B cell (primary cell): ENCODE measurements around the gene USH2A. TPM values are rescaled to one million over a fixed set of nuclear protein-coding genes. Genes with fewer than 3 reads are reported as not detected.

Experiments used
- ATAC-seq: fragments of 200-7000 bp; cut with Tn5 transposase; one replicate; pipeline ENCODE4 v1.10.0; 2021; ENCODE audit warnings: low read depth, mild to moderate bottlenecking, moderate number of reproducible peaks, moderate library complexity
- CTCF ChIA-PET: fragments of 350-600 bp; sonication (Branson Sonifier 250); formaldehyde crosslinking; loops from one replicate; lab custom pipeline; 2021; ENCODE audit warnings: antibody characterized with exemption, inconsistent platforms; lab: Charles Lee
- POLR2A ChIA-PET: fragments of 350-600 bp; sonication (Branson Sonifier 250); formaldehyde crosslinking; loops from one replicate; lab custom pipeline; 2021; ENCODE audit warnings: antibody characterized with exemption; lab: Charles Lee
- DNase-seq: peaks from one replicate; pipeline ENCODE4 v3.0.0; 2013
- H2AFZ ChIP-seq: 2 replicates; pipeline ENCODE4 v1.6.1; 2012; ENCODE audit warnings: mild to moderate bottlenecking, low read depth, low read length; ENCODE audit not compliant: insufficient read depth, poor library complexity, severe bottlenecking
- H3K27ac ChIP-seq, 2 donors: 1 replicate in 1 of 2; 2 replicates in 1 of 2; pipeline ENCODE4 v1.5.1; 2012 to 2013; ENCODE audit warnings: low read length in 2 of 2, mild to moderate bottlenecking in 2 of 2, moderate library complexity in 1 of 2
- H3K27me3 ChIP-seq, 4 experiments: fragments of 200-600 bp in 1 of 4; sonication (generic) in 1 of 4; replicated peaks in 1 of 4; 1 replicate in 2 of 4; 2 replicates in 2 of 4; pipeline versions ENCODE4 v1.6.1 to v1.7.0; 2013 to 2016; ENCODE audit warnings: low read length in 3 of 4, mild to moderate bottlenecking in 2 of 4, mixed read lengths in 1 of 4, moderate library complexity in 1 of 4; ENCODE audit not compliant: insufficient read depth in 4 of 4, control insufficient read depth in 3 of 4; ENCODE audit errors: control extremely low read depth in 1 of 4
- H3K36me3 ChIP-seq, 2 experiments: replicated peaks in 1 of 2; 1 replicate in 1 of 2; 2 replicates in 1 of 2; pipeline versions ENCODE4 v1.6.1 to v1.7.1; 2013; ENCODE audit warnings: low read length in 1 of 2; ENCODE audit not compliant: insufficient read depth in 2 of 2, control insufficient read depth in 1 of 2; ENCODE audit errors: control extremely low read depth in 1 of 2, extremely low read depth in 1 of 2
- H3K4me1 ChIP-seq, 2 donors: fragments of 200-600 bp in 1 of 2; sonication (generic) in 1 of 2; 1 replicate in 1 of 2; 2 replicates in 1 of 2; pipeline versions ENCODE4 v1.5.1 to v1.6.1; 2013 to 2017; ENCODE audit warnings: low read length in 2 of 2; ENCODE audit not compliant: control insufficient read depth in 2 of 2, insufficient read depth in 2 of 2
- H3K4me2 ChIP-seq: replicated peaks from 2 replicates; pipeline ENCODE3; 2012; ENCODE audit warnings: mild to moderate bottlenecking, low read depth, low read length; ENCODE audit not compliant: poor library complexity, severe bottlenecking
- H3K4me3 ChIP-seq, 5 experiments: fragments of 200-600 bp in 1 of 5; sonication (generic) in 1 of 5; 1 replicate in 3 of 5; 2 replicates in 2 of 5; pipeline versions ENCODE4 v1.5.1 to v1.7.0; 2011 to 2016; ENCODE audit warnings: low read length in 4 of 5, mild to moderate bottlenecking in 4 of 5, low read depth in 2 of 5, control low read depth in 1 of 5, moderate library complexity in 1 of 5; ENCODE audit not compliant: insufficient read depth in 1 of 5; ENCODE audit errors: control extremely low read depth in 1 of 5, extremely low read depth in 1 of 5
- H3K79me2 ChIP-seq: fragments of 200-600 bp; sonication (generic); one replicate; pipeline ENCODE4 v1.6.0; 2016; ENCODE audit warnings: low read length; ENCODE audit not compliant: control insufficient read depth, insufficient read depth
- H3K9ac ChIP-seq: fragments of 200-600 bp; sonication (generic); 2 replicates; pipeline ENCODE4 v1.6.1; 2017; ENCODE audit warnings: mild to moderate bottlenecking, low read length, moderate library complexity
- H3K9me3 ChIP-seq, 3 donors: one replicate each; pipeline versions ENCODE4 v1.6.1 to v1.7.1; 2013; ENCODE audit warnings: low read length in 2 of 3; ENCODE audit not compliant: control insufficient read depth in 2 of 3, insufficient read depth in 1 of 3; ENCODE audit errors: control extremely low read depth in 1 of 3
- H4K20me1 ChIP-seq: 2 replicates; pipeline ENCODE4 v1.6.0; 2012; ENCODE audit warnings: mild to moderate bottlenecking, low read length; ENCODE audit not compliant: insufficient read depth, control insufficient read depth, poor library complexity, severe bottlenecking
- H3K27ac Mint-ChIP-seq: one replicate; pipeline ENCODE4 v1.8.0; 2021; ENCODE audit warnings: mixed read lengths
- H3K27me3 Mint-ChIP-seq: one replicate; pipeline ENCODE4 v1.8.0; 2021; ENCODE audit warnings: mixed read lengths
- H3K4me1 Mint-ChIP-seq: one replicate; pipeline ENCODE4 v1.8.0; 2021; ENCODE audit warnings: mixed read lengths
- H3K4me3 Mint-ChIP-seq: one replicate; pipeline ENCODE4 v1.8.0; 2021; ENCODE audit warnings: mixed read lengths
- H3K9me3 Mint-ChIP-seq: one replicate; pipeline ENCODE4 v1.8.0; 2022; ENCODE audit warnings: mixed read lengths; ENCODE audit not compliant: insufficient read depth
- EZH2 ChIP-seq: IDR thresholded peaks from 2 replicates; pipeline ENCODE4 v1.6.1; 2012; ENCODE audit warnings: borderline replicate concordance, low read depth, mild to moderate bottlenecking, moderate library complexity, low read length; ENCODE audit not compliant: insufficient read depth, poor library complexity, severe bottlenecking
- WGBS: methylation state at CpG from one replicate; pipeline ENCODE4 v1.1.5; 2013; ENCODE audit warnings: missing lambda C conversion rate; ENCODE audit not compliant: insufficient coverage; 5-methylcytosine and 5-hydroxymethylcytosine counted together
- intact Hi-C: fragments of 100-400 bp; cut with micrococcal nuclease; formaldehyde crosslinking; loops from one replicate; pipeline ENCODE4 v1.10.0; 2022
- polyA plus RNA-seq: library from polyadenylated mRNA; depleted of rRNA; stranded (reverse); fragments of >200 nt; gene quantifications from 2 replicates; pipeline ENCODE4 v1.2.3, GENCODE V29; 2012
- total RNA-seq, 2 donors: library from RNA; stranded (reverse); fragments of 120-200 nt in 1 of 2; gene quantifications; 1 replicate in 1 of 2; 2 replicates in 1 of 2; pipeline versions ENCODE4 v1.2.3 to v1.2.4, GENCODE V29; 2013 to 2022
- TF ChIP-seq, protein P1 (sequence below): fragments of 200-600 bp; IDR thresholded peaks from one replicate; pipeline ENCODE4 v1.8.0; 2022; ENCODE audit warnings: antibody characterized with exemption, mild to moderate bottlenecking

Gene USH2A
- total and polyA plus RNA-seq, 2 donors (not counting 1 experiment from before 2014, with no cell fraction given), result 0.01 TPM; not detected in 1

GRCh38 chr1:215637041-215637573, 786.1 kb downstream of the USH2A start:
- intact Hi-C loops, result no loop called here
- no peak overlapping the region for H3K27ac Mint-ChIP-seq
- TF ChIP-seq EZH2, result no peak
- TF ChIP-seq, protein P1, sequence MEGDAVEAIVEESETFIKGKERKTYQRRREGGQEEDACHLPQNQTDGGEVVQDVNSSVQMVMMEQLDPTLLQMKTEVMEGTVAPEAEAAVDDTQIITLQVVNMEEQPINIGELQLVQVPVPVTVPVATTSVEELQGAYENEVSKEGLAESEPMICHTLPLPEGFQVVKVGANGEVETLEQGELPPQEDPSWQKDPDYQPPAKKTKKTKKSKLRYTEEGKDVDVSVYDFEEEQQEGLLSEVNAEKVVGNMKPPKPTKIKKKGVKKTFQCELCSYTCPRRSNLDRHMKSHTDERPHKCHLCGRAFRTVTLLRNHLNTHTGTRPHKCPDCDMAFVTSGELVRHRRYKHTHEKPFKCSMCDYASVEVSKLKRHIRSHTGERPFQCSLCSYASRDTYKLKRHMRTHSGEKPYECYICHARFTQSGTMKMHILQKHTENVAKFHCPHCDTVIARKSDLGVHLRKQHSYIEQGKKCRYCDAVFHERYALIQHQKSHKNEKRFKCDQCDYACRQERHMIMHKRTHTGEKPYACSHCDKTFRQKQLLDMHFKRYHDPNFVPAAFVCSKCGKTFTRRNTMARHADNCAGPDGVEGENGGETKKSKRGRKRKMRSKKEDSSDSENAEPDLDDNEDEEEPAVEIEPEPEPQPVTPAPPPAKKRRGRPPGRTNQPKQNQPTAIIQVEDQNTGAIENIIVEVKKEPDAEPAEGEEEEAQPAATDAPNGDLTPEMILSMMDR, result no peak
- ChIA-PET CTCF (no interaction called here), POLR2A (no interaction called here)
- WGBS, result 87% methylated on average over 7 of the region's 7 CpGs
- H3K27ac ChIP-seq, result no peak overlapping the region
- H3K27me3 Mint-ChIP-seq, result no peaks in the 10 kb centered on the region
- H3K4me2 ChIP-seq, result no peak overlapping the region
- H3K27me3 ChIP-seq, result no peaks in the 10 kb centered on the region
- H3K9ac ChIP-seq, result no peak overlapping the region
- no peaks in the 10 kb centered on the region for H3K79me2 ChIP-seq
- H3K9me3 ChIP-seq, result no peaks in the 10 kb centered on the region
- no peaks in the 10 kb centered on the region for H3K9me3 Mint-ChIP-seq
- H3K4me1 Mint-ChIP-seq, result no peaks in the 10 kb centered on the region
- H3K4me3 Mint-ChIP-seq, result no peak overlapping the region
- H3K36me3 ChIP-seq, result no peaks in the 10 kb centered on the region
- no peak overlapping the region for H2AFZ ChIP-seq
- no peaks in the 10 kb centered on the region for H4K20me1 ChIP-seq
- ATAC-seq (no peak), DNase-seq (no peak)
- no peaks in the 10 kb centered on the region for H3K4me1 ChIP-seq
- H3K4me3 ChIP-seq, result no peak overlapping the region

- H3K27me3 Mint-ChIP-seq, result no peaks in the 10 kb centered on the region
- POLR2A ChIA-PET, result no interaction called here
- H3K4me1 Mint-ChIP-seq, result no peaks in the 10 kb centered on the region
- Histone ChIP-seq H3K36me3 (no peaks in the 10 kb centered on the region), H4K20me1 (no peaks in the 10 kb centered on the region), H3K27me3 (no peaks in the 10 kb centered on the region), H3K27ac (no peak overlapping the region), H3K4me3 (no peak overlapping the region), H3K9me3 (no peaks in the 10 kb centered on the region), H2AFZ (no peak overlapping the region), H3K4me1 (no peaks in the 10 kb centered on the region), H3K9ac (no peak overlapping the region), H3K4me2 (no peak overlapping the region), H3K79me2 (no peaks in the 10 kb centered on the region)
- CTCF ChIA-PET, result no interaction called here
- H3K27ac Mint-ChIP-seq, result no peak overlapping the region
- intact Hi-C loops, result no loop called here
- ATAC-seq (no peak), DNase-seq (no peak)
- WGBS, result 75% methylated on average over 5 of the region's 9 CpGs
- H3K4me3 Mint-ChIP-seq, result no peak overlapping the region
- no peaks in the 10 kb centered on the region for H3K9me3 Mint-ChIP-seq
- TF ChIP-seq EZH2, result no peak
- TF ChIP-seq, protein P1, result no peak
Measured at GRCh38 chr1:215636258-215636965, 786.8 kb downstream of the USH2A start.
